GM23338 (cell line): ENCODE measurements around the gene FARP1. TPM values are rescaled to one million over a fixed set of nuclear protein-coding genes. Genes with fewer than 3 reads are reported as not detected.

Source experiments
- ATAC-seq: fragments of 200-7000 bp; cut with Tn5 transposase; 3 replicates; pipeline ENCODE4 v1.9.1; 2020
- DNase-seq: peaks from one replicate; pipeline ENCODE4 v3.0.0-alpha.2; 2015; ENCODE audit warnings: low spot score
- H2AFZ ChIP-seq: fragments of 200-600 bp; sonication (generic); 2 replicates; pipeline ENCODE4 v1.8.0; 2016; ENCODE audit warnings: antibody characterized with exemption, mild to moderate bottlenecking, moderate library complexity
- H3F3A ChIP-seq: fragments of 200-600 bp; sonication (generic); replicated peaks from 2 replicates; pipeline ENCODE4 v1.8.0; 2017; ENCODE audit warnings: antibody characterized with exemption, mixed run types, low read depth
- H3K27ac ChIP-seq: fragments of 200-600 bp; sonication (generic); 2 replicates; pipeline ENCODE4 v1.6.1; 2016; ENCODE audit warnings: low read depth
- H3K27me3 ChIP-seq: fragments of 200-600 bp; sonication (generic); 2 replicates; pipeline ENCODE4 v1.8.0; 2016; ENCODE audit warnings: mild to moderate bottlenecking, mixed run types, moderate library complexity; ENCODE audit not compliant: insufficient read depth
- H3K36me3 ChIP-seq: fragments of 200-600 bp; sonication (generic); 2 replicates; pipeline ENCODE4 v1.8.0; 2016; ENCODE audit warnings: mild to moderate bottlenecking; ENCODE audit not compliant: insufficient read depth
- H3K4me1 ChIP-seq: fragments of 200-600 bp; sonication (generic); 2 replicates; pipeline ENCODE4 v1.8.0; 2016; ENCODE audit warnings: mild to moderate bottlenecking, moderate library complexity; ENCODE audit not compliant: insufficient read depth
- H3K4me2 ChIP-seq: fragments of 200-600 bp; sonication (generic); 2 replicates; pipeline ENCODE4 v1.7.1; 2017; ENCODE audit warnings: mixed run types
- H3K4me3 ChIP-seq: fragments of 200-600 bp; sonication (generic); 2 replicates; pipeline ENCODE4 v1.6.1; 2016; ENCODE audit warnings: mixed run types
- H3K79me2 ChIP-seq: fragments of 200-600 bp; sonication (generic); replicated peaks from 2 replicates; pipeline ENCODE4 v1.8.0; 2017; ENCODE audit warnings: mild to moderate bottlenecking; ENCODE audit not compliant: insufficient read depth
- H3K9me2 ChIP-seq: fragments of 200-600 bp; sonication (generic); 2 replicates; pipeline ENCODE4 v1.8.0; 2017; ENCODE audit not compliant: insufficient read depth
- H4K20me1 ChIP-seq: fragments of 200-600 bp; sonication (generic); replicated peaks from 2 replicates; pipeline ENCODE4 v1.8.0; 2017; ENCODE audit warnings: mild to moderate bottlenecking; ENCODE audit not compliant: insufficient read depth
- H3K27ac Mint-ChIP-seq: 2 replicates; pipeline ENCODE4 v1.8.0; 2020; ENCODE audit warnings: inconsistent platforms, mild to moderate bottlenecking, moderate library complexity, mixed read lengths
- H3K27me3 Mint-ChIP-seq: 3 replicates; pipeline ENCODE4 v1.8.0; 2022; ENCODE audit warnings: low read depth, mild to moderate bottlenecking, moderate library complexity, mixed read lengths, inconsistent platforms; ENCODE audit not compliant: insufficient read depth, poor library complexity
- H3K36me3 Mint-ChIP-seq: 3 replicates; pipeline ENCODE4 v1.8.0; 2021; ENCODE audit warnings: low read depth, mild to moderate bottlenecking, inconsistent platforms, moderate library complexity, mixed read lengths
- H3K4me1 Mint-ChIP-seq: 3 replicates; pipeline ENCODE4 v1.8.0; 2020; ENCODE audit warnings: mild to moderate bottlenecking, inconsistent platforms, mixed read lengths
- H3K4me3 Mint-ChIP-seq: 3 replicates; pipeline ENCODE4 v1.8.0; 2021; ENCODE audit warnings: moderate library complexity, mild to moderate bottlenecking, inconsistent platforms, mixed read lengths
- H3K9me3 Mint-ChIP-seq: 3 replicates; pipeline ENCODE4 v1.8.0; 2020; ENCODE audit warnings: moderate library complexity, mild to moderate bottlenecking, inconsistent platforms, mixed read lengths
- CREB1 ChIP-seq: fragments of 250-450 bp; sonication (Bioruptor Pico); IDR thresholded peaks from 2 replicates; pipeline ENCODE4 v1.5.0; 2020; ENCODE audit warnings: low read depth, mild to moderate bottlenecking, moderate library complexity
- ETS1 ChIP-seq: IDR thresholded peaks from 2 replicates; pipeline ENCODE4 v1.6.1; 2016; ENCODE audit warnings: antibody characterized with exemption
- EZH2 ChIP-seq: fragments of 200-600 bp; sonication (generic); IDR thresholded peaks from one replicate; pipeline ENCODE4 v1.8.0; 2017; ENCODE audit warnings: antibody characterized with exemption, mild to moderate bottlenecking, low read depth; ENCODE audit not compliant: unreplicated experiment
- EZH2phosphoT487 ChIP-seq: fragments of 200-600 bp; sonication (generic); IDR thresholded peaks from one replicate; pipeline ENCODE4 v1.8.1; 2018; ENCODE audit warnings: antibody characterized with exemption; ENCODE audit not compliant: unreplicated experiment
- JUNB ChIP-seq: IDR thresholded peaks from one replicate; pipeline ENCODE4 v1.6.1; 2016; ENCODE audit warnings: antibody characterized with exemption; ENCODE audit not compliant: unreplicated experiment
- NANOG ChIP-seq: IDR thresholded peaks from 2 replicates; pipeline ENCODE4 v1.6.1; 2016; ENCODE audit warnings: antibody characterized with exemption, borderline replicate concordance
- POLR2AphosphoS5 ChIP-seq: IDR thresholded peaks from 2 replicates; pipeline ENCODE4 v1.6.1; 2016; ENCODE audit warnings: antibody characterized with exemption, low read depth
- STAT1 ChIP-seq: IDR thresholded peaks from one replicate; pipeline ENCODE4 v1.6.1; 2016; ENCODE audit warnings: antibody characterized with exemption; ENCODE audit not compliant: unreplicated experiment
- ZNF114 ChIP-seq: fragments of 250-450 bp; sonication (Bioruptor Pico); IDR thresholded peaks from 2 replicates; pipeline ENCODE4 v1.5.0; 2020; ENCODE audit warnings: mild to moderate bottlenecking, moderate library complexity
- ZNF331 ChIP-seq: fragments of 250-450 bp; sonication (Bioruptor Pico); IDR thresholded peaks from 2 replicates; pipeline ENCODE4 v1.5.0; 2020; ENCODE audit warnings: low read depth, mild to moderate bottlenecking, moderate library complexity
- ZNF462 ChIP-seq: fragments of 250-450 bp; sonication (Bioruptor Pico); IDR thresholded peaks from 2 replicates; pipeline ENCODE4 v1.5.0; 2020; ENCODE audit warnings: mild to moderate bottlenecking, moderate library complexity
- polyA plus RNA-seq: library from polyadenylated mRNA; unstranded; fragments of >200 nt; fragmentation: Nextera tagmentation; extraction: Ambion mirVana; gene quantifications from 2 replicates; pipeline ENCODE4 v1.2.1, GENCODE V29; 2016
- total RNA-seq: library from RNA; depleted of rRNA; stranded (reverse); fragments of >200 nt; shearing (Covaris generic); gene quantifications from 2 replicates; pipeline ENCODE4 v1.2.3, GENCODE V29; 2014
- TF ChIP-seq, protein P1 (sequence below), 2 experiments: fragments of 200-600 bp in 1 of 2; sonication (generic) in 1 of 2; conservative IDR thresholded peaks; 2 replicates each; pipeline versions ENCODE4 v1.5.1 to v1.6.1; 2016 to 2017; ENCODE audit warnings: antibody characterized with exemption in 2 of 2, low read depth in 2 of 2, mild to moderate bottlenecking in 2 of 2, moderate library complexity in 1 of 2
- TF ChIP-seq, protein P2 (sequence below): IDR thresholded peaks from one replicate; pipeline ENCODE4 v1.6.1; 2018; ENCODE audit warnings: antibody characterized with exemption; ENCODE audit not compliant: unreplicated experiment

The FARP1 gene
- total and polyA plus RNA-seq, 2 experiments from 2014 or later: 53.6 to 82.5 TPM

GRCh38 chr13:98222081-98222554, 79.2 kb downstream of the FARP1 start:
- DNase-seq (no peak), ATAC-seq (no peak)
- H3K27ac ChIP-seq: no peak overlapping the region
- H3K27me3 ChIP-seq: no peaks in the 10 kb centered on the region
- Mint-ChIP-seq H3K36me3 (peaks cover 19% of the 10 kb centered on the region), H3K9me3 (no peaks in the 10 kb centered on the region; the same call in 2 of the 3 replicates), H3K27ac (no peak overlapping the region), H3K4me1 (peaks cover 22% of the 10 kb centered on the region), H3K4me3 (no peak overlapping the region), H3K27me3 (peaks cover 8% of the 10 kb centered on the region)
- no peak overlapping the region for H3K4me2 ChIP-seq
- no peaks in the 10 kb centered on the region for H3K9me2 ChIP-seq
- peaks cover 6% of the 10 kb centered on the region for H4K20me1 ChIP-seq
- TF ChIP-seq POLR2AphosphoS5: no peak
- no peak for TF ChIP-seq NANOG
- TF ChIP-seq, protein P1, sequence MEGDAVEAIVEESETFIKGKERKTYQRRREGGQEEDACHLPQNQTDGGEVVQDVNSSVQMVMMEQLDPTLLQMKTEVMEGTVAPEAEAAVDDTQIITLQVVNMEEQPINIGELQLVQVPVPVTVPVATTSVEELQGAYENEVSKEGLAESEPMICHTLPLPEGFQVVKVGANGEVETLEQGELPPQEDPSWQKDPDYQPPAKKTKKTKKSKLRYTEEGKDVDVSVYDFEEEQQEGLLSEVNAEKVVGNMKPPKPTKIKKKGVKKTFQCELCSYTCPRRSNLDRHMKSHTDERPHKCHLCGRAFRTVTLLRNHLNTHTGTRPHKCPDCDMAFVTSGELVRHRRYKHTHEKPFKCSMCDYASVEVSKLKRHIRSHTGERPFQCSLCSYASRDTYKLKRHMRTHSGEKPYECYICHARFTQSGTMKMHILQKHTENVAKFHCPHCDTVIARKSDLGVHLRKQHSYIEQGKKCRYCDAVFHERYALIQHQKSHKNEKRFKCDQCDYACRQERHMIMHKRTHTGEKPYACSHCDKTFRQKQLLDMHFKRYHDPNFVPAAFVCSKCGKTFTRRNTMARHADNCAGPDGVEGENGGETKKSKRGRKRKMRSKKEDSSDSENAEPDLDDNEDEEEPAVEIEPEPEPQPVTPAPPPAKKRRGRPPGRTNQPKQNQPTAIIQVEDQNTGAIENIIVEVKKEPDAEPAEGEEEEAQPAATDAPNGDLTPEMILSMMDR (conservative IDR thresholded peaks at IDR 0.05; ENCODE audit: low read depth in 2 of 2): no peak
- no peak for TF ChIP-seq EZH2
- TF ChIP-seq EZH2phosphoT487: no peak
- TF ChIP-seq CREB1: no peak
- no peak for TF ChIP-seq ETS1
- no peak for TF ChIP-seq JUNB
- no peak for TF ChIP-seq ZNF462 (CRISPR knock-in tag)
- TF ChIP-seq ZNF114 (CRISPR knock-in tag): no peak
- TF ChIP-seq, protein P2, sequence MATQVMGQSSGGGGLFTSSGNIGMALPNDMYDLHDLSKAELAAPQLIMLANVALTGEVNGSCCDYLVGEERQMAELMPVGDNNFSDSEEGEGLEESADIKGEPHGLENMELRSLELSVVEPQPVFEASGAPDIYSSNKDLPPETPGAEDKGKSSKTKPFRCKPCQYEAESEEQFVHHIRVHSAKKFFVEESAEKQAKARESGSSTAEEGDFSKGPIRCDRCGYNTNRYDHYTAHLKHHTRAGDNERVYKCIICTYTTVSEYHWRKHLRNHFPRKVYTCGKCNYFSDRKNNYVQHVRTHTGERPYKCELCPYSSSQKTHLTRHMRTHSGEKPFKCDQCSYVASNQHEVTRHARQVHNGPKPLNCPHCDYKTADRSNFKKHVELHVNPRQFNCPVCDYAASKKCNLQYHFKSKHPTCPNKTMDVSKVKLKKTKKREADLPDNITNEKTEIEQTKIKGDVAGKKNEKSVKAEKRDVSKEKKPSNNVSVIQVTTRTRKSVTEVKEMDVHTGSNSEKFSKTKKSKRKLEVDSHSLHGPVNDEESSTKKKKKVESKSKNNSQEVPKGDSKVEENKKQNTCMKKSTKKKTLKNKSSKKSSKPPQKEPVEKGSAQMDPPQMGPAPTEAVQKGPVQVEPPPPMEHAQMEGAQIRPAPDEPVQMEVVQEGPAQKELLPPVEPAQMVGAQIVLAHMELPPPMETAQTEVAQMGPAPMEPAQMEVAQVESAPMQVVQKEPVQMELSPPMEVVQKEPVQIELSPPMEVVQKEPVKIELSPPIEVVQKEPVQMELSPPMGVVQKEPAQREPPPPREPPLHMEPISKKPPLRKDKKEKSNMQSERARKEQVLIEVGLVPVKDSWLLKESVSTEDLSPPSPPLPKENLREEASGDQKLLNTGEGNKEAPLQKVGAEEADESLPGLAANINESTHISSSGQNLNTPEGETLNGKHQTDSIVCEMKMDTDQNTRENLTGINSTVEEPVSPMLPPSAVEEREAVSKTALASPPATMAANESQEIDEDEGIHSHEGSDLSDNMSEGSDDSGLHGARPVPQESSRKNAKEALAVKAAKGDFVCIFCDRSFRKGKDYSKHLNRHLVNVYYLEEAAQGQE: no peak
- TF ChIP-seq STAT1: no peak
- no peak for TF ChIP-seq ZNF331
- H3K4me3 ChIP-seq: no peak overlapping the region
- no peaks in the 10 kb centered on the region for H3K36me3 ChIP-seq
- no peak overlapping the region for H2AFZ ChIP-seq
- H3K4me1 ChIP-seq: 0 out of 2 replicates have a peak, but pooled peaks cover 8% of the 10 kb centered on the region
- H3F3A ChIP-seq: no peaks in the 10 kb centered on the region
- H3K79me2 ChIP-seq: peaks cover 76% of the 10 kb centered on the region
